ENCODE data around the gene SMC1A. TPM values are rescaled to one million over a fixed set of nuclear protein-coding genes. Genes with fewer than 3 reads are reported as not detected.

The SMC1A gene
- total RNA-seq, 1 experiment from 2014 or later, result 88.3 TPM

DNA sequence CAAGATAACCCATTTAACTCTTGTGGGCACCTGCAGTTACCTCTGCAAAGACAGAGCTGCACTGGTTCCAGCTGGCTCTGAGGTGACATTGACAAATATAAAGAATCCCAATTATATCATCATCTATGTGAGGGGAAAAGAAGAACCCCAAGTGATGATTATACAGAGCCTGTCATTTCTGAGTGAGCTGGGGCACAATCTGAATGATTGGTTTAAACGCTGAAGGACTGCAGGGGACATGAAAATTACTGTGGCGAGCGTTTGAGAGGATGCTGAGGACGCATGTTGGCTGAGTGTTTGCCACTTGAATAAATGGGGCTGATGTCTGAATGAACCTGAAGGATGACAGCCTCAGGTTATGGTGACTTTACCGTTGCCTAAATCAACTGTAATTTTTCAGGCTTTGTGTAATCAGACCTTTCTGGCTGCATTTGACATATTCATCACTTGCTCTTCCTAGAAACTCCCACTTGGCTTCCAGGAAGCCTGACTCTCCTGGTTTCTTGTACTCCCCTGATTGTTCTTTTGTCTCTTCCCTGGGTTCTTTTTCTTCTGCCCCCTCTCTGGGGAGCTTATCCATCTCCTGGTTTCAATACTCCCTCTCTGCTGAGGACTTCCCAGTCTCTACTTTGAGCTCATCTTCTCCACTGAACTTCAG is 15.8 kb upstream of the SMC1A start:
- Histone ChIP-seq H3K4me2 (ENCODE audit: low read length) (no peak overlapping the region), H3K9ac (ENCODE audit: low read length) (no peak overlapping the region), H3K4me1 (ENCODE audit: control insufficient read depth in 1 of 2, insufficient read depth in 2 of 2, low read length in 2 of 2) (peaks cover 11 to 29% of the 10 kb centered on the region in 2 experiments), H3K36me3 (ENCODE audit: control insufficient read depth in 1 of 2, insufficient read depth in 2 of 2, low read length in 2 of 2) (no peaks in the 10 kb centered on the region), H2AFZ (ENCODE audit: low read depth, low read length, poor library complexity, severe bottlenecking) (no peak overlapping the region), H4K20me1 (ENCODE audit: insufficient read depth) (no peaks in the 10 kb centered on the region), H3K27ac (ENCODE audit: low read depth, low read length) (no peak overlapping the region), H3K27me3 (ENCODE audit: insufficient read depth, low read length) (no peaks in the 10 kb centered on the region), H3K4me3 (replicated peaks in 1 of 2; ENCODE audit: low read depth in 1 of 2, low read length in 2 of 2) (no peak overlapping the region), H3K9me3 (ENCODE audit: control insufficient read depth in 1 of 2, insufficient read depth in 1 of 2, low read depth in 1 of 2, low read length in 2 of 2) (no peaks in the 10 kb centered on the region), H3K9me2 (ENCODE audit: insufficient read depth) (no peaks in the 10 kb centered on the region), H3K79me2 (ENCODE audit: insufficient read depth, low read length) (peaks cover 8% of the 10 kb centered on the region; the same call in 1 of the 2 replicates)
- RAD21 ChIA-PET (ENCODE audit: low non-redundant PET in 1 of 2, low total read pairs in 2 of 2, uncharacterized antibody in 2 of 2, unreplicated experiment in 2 of 2), result no interaction called here
- no peak for DNase-seq (ENCODE audit: low read depth, low spot score)
- no peak for ATAC-seq
- BruUV-seq (replicated peaks), result no TSS peak
- intact Hi-C loops (cut with micrococcal nuclease), result no loop called here
- POLR2A ChIA-PET, result no interaction called here
- CTCF ChIA-PET, result interaction anchor here (0.9 kb wide), 1 partner anchor 20 kb away, joined by 3 read pairs; no protein-coding TSS in a partner anchor
- TF ChIP-seq, protein P1, sequence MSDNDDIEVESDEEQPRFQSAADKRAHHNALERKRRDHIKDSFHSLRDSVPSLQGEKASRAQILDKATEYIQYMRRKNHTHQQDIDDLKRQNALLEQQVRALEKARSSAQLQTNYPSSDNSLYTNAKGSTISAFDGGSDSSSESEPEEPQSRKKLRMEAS (IDR thresholded peaks at IDR 0.05), result no peak
- no peak for TF ChIP-seq RAD21 (IDR thresholded peaks at IDR 0.05; ENCODE audit: low read depth)
- TF ChIP-seq, protein P2, sequence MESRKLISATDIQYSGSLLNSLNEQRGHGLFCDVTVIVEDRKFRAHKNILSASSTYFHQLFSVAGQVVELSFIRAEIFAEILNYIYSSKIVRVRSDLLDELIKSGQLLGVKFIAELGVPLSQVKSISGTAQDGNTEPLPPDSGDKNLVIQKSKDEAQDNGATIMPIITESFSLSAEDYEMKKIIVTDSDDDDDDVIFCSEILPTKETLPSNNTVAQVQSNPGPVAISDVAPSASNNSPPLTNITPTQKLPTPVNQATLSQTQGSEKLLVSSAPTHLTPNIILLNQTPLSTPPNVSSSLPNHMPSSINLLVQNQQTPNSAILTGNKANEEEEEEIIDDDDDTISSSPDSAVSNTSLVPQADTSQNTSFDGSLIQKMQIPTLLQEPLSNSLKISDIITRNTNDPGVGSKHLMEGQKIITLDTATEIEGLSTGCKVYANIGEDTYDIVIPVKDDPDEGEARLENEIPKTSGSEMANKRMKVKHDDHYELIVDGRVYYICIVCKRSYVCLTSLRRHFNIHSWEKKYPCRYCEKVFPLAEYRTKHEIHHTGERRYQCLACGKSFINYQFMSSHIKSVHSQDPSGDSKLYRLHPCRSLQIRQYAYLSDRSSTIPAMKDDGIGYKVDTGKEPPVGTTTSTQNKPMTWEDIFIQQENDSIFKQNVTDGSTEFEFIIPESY (IDR thresholded peaks at IDR 0.05; ENCODE audit: extremely low read depth, insufficient replicate concordance, low read length), result no peak

- H3K36me3 ChIP-seq (ENCODE audit: control insufficient read depth in 1 of 2, insufficient read depth in 2 of 2, low read length in 2 of 2), result no peaks in the 10 kb centered on the region
- H3K4me3 ChIP-seq (replicated peaks in 1 of 2; ENCODE audit: low read depth in 1 of 2, low read length in 2 of 2), result no peak overlapping the region
- no peaks in the 10 kb centered on the region for H3K9me2 ChIP-seq (ENCODE audit: insufficient read depth)
- BruUV-seq (replicated peaks), result no TSS peak
- H3K27me3 ChIP-seq (ENCODE audit: insufficient read depth, low read length), result no peaks in the 10 kb centered on the region
- no peak for TF ChIP-seq CTCF (IDR thresholded peaks at IDR 0.05 in 2 of 3, conservative IDR thresholded peaks at IDR 0.05 in 1 of 3; ENCODE audit: borderline replicate concordance in 1 of 3, insufficient read depth in 1 of 3, low read depth in 2 of 3, low read length in 2 of 3)
- TF ChIP-seq SIN3A (IDR thresholded peaks at IDR 0.05; ENCODE audit: low read depth), result no peak
- TF ChIP-seq ZNF274 (IDR thresholded peaks at IDR 0.05; ENCODE audit: low read depth, low read length), result no peak
- no peak for TF ChIP-seq EZH2 (IDR thresholded peaks at IDR 0.05)
- no peak for TF ChIP-seq ZFX (IDR thresholded peaks at IDR 0.05)
- no peak for TF ChIP-seq EZH2phosphoT487 (IDR thresholded peaks at IDR 0.05; ENCODE audit: borderline replicate concordance)
- TF ChIP-seq POLR2AphosphoS5 (IDR thresholded peaks at IDR 0.05; ENCODE audit: low read depth, low read length), result no peak
- no peak overlapping the region for H3K4me2 ChIP-seq (ENCODE audit: low read length)
- no peak overlapping the region for H2AFZ ChIP-seq (ENCODE audit: low read depth, low read length, poor library complexity, severe bottlenecking)
- no peaks in the 10 kb centered on the region for H3K9me3 ChIP-seq (ENCODE audit: control insufficient read depth in 1 of 2, insufficient read depth in 1 of 2, low read depth in 1 of 2, low read length in 2 of 2)
- ATAC-seq (no peak), DNase-seq (ENCODE audit: low read depth, low spot score) (no peak)
- H3K4me1 ChIP-seq (ENCODE audit: control insufficient read depth in 1 of 2, insufficient read depth in 2 of 2, low read length in 2 of 2), result peaks cover 8 to 30% of the 10 kb centered on the region in 2 experiments
- no peak overlapping the region for H3K9ac ChIP-seq (ENCODE audit: low read length)
- peaks cover 10% of the 10 kb centered on the region; the same call in 1 of the 2 replicates for H3K79me2 ChIP-seq (ENCODE audit: insufficient read depth, low read length)
- ChIA-PET RAD21 (ENCODE audit: low non-redundant PET in 1 of 2, low total read pairs in 2 of 2, uncharacterized antibody in 2 of 2, unreplicated experiment in 2 of 2) (no interaction called here), CTCF (interaction anchor here (1.4 kb wide), 1 partner anchor 143 kb away, joined by 4 read pairs; no protein-coding TSS in a partner anchor), POLR2A (interaction anchor here (2.4 kb wide), 1 partner anchor 15 kb away, joined by 11 read pairs; the partner anchor contains the start of genes RIBC1 and SMC1A)
- intact Hi-C loops (cut with micrococcal nuclease), result no loop called here
- no peak overlapping the region for H3K27ac ChIP-seq (ENCODE audit: low read depth, low read length)
- H4K20me1 ChIP-seq (ENCODE audit: insufficient read depth), result no peaks in the 10 kb centered on the region
Measured at GRCh38 chrX:53437206-53437605, 14.8 kb upstream of the SMC1A start.
